Superior temporal gyrus (tissue), 1 donor: Measurements from ENCODE around the gene ATAD2B.

Experiments used
- DNase-seq: peaks from one replicate; pipeline ENCODE4 v3.0.0-alpha.2; 2016; ENCODE audit errors: extremely low spot score

The ATAD2B gene

DNA sequence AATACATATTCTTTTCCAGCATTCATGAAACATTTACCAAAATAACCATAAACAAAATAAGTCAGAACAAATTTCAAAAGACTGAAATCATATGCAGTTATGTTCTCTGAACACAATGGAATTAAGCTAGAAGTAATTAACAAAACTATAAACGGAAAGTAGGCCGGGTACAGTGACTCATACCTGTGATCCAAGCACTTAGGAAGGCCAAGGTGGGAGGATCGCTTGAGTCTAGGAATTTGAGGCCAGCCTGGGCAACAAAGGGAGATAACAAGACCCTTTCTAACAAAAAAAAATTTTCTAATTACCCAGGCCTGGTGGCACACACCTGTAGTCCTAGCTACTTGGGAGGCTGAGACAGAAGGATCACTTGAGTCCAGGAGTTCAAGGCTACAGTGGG, 14.9 kb downstream of the ATAD2B start:
- no peak for DNase-seq

DNA sequence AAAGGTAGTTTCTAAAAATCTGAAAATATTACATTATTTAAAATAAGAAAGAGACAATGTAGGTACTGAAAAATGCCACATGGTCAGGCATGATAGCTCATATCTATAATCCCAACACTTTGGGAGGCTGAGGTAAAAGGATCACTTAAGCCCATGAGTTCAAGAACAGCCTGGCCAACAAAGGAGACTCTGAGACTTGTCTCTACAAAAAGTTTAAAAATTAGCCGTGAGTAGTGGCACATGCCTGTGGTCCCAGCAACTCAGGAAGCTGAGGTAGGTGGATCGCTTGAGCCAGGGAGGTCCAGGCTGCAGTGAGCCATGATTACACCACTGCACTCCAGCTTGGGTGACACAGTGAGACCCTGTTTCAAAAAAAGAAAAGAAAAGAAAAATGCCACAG, 21.8 kb downstream of the ATAD2B start:
- DNase-seq, result no peak

DNA sequence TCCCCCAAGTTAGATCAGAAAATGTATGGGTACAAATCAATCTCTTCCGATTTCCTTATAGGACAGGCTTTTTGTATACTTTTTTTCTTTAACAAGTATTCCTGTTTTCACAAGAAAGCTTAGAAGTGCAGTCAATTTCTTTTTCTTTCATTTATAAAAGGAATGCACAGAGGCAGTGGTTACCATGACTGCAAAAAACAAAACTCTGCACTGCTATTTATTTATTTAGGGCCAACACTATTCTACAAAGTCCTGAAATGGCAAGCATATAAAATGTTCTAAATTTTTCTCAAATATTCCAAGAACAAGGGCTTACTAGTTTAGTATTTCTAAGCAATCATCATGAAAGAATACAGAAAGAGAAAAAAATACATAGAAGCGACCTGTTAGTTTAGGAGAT, 22.2 kb downstream of the ATAD2B start:
- no peak for DNase-seq

DNA sequence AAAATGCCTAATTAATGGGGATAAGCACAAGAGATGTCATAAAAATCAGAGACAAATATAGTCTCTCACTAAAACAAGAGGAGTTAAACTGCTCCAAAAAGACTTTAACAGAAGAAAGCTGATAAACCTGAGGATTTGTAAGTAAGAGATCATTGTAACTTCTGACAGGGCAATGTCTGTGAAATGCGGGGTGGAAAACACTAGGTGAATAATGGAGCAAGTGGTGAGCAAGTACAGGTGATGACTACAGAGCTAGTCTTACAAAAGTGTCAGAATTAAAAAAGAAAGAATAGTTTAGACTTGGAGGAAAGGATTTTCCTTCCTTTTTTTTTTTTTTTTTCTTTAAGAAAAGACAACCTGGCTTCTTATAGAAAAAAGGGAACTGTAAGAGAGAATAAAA, 22.7 kb downstream of the ATAD2B start:
- no peak for DNase-seq

DNA sequence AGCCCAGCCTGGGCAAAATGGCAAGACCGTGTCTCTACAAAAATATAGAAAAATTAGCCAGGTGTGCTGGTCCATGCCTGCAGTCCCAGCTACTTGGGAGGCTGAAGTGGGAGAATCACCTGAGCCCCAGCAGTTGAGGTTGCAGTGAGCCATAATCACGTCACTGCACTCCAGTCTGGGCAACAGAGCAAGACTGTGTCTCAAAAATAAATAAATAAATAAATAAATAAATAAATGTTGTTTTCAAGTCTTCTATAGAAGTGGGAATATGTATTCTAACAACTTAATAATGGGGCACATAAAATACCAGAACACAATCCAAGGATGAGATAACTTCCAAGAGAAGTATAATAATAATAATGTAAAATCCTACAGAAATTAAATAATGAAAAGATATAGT, 23.9 kb downstream of the ATAD2B start:
- DNase-seq, result no peak

DNA sequence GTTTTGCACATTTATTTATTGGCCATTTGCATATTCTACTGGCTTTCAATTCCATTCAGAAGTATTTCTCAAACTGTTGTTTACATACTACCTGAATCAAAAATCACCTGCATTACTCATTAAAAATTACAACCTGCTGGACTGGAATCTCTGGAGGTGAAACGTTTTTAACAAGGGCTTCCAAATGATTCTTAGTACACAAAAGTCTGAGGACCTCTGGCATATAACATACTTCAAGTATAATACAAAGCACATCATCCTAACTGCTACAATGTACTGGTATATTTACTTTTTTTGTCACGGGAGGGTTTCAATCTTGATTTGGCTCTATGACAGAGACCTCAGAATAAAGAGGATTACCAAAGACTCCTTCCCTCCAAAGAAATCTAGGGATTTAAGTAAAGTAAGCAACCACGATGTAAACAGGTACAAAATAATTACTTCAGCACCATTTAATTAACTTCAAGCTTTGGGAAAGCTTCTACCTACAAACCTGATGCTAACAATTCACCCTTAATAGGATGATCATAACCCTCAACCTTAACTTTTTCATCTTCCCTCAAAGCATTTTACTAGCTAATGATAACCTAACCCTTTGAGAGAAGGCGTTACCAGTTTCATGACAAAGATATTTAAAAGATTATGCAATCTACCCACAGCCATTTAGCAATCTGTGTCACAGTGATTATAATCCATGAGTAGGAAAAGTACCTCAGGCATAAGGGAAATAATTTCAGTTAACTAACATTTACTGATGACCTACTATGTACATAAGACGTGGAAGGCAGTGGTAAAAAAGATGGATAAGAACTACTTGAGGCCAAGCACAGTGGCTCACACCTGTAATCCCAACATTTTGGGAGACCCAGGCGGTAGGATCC, 24.7 kb downstream of the ATAD2B start:
- DNase-seq, result no peak

DNA sequence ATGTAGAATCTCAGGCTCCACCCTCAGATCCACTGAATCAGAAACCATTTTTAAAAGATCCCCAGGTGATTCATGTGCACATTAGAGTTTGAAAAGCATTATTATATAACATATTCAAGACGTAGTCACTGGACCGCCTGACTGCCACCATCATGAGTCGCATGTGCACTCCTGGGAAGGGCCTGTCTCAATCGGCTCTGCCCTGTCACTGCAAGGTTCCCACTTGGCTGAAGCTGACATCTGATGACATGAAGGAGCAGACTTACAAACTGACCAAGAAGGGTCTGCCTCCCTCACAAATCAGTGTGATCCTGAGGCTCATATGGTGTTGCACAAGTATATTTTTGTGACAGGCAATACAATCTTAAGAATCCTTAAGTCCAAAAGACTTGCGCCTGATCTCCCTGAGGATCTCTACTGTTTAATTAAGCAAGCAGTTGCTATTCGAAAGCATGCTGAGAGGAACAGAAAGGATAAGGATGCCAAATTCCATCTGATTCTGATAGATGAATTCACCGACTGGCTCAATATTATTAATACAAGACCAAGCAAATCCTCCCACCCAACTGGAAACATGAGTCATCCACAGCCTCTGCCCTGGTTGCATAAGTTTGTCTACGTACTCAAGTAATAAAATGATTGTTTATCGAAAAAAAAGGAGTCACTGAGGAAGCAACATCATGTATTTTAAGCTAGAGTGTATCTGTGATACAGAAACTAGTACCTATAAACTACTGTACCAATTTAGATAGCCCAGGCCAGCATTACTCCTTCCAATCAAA, 26.2 kb downstream of the ATAD2B start:
- no peak for DNase-seq

DNA sequence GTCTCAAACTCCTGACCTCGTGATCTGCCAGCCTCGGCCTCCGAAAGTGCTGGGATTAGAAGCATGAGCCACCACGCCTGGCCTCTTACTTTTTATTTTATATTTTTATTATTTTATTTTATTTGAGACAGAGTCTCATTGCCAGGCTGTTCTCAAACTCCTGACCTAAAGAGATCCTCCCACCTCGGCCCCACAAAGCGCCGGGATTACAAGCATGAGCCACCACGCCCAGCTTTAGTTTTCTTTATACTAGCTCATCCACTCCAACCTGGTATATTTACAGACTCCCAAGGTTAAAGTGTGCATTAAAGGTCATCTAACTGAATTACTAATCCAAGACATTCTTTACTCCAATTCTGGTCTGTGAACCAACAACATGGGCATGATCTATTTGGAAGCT, 26.8 kb downstream of the ATAD2B start:
- DNase-seq, result no peak

DNA sequence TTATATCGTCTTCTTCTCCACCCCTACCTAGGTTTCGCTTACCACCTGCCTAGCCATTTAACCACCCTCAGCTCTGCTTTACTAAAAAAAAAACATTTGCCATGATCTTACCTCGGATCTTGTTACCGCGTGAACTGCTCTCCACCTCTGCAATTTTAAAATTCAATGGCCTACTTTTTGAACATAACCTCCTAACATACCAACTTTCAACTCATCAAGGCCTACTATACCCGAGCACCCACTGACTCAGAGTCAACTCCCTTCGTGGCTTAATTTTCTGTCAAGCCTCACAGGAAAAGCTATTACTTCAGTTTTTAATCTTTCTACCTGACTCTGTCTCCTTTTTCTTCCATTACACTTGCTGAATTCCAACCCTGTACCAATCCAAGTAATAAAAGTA, 55.7 kb downstream of the ATAD2B start:
- no peak for DNase-seq

DNA sequence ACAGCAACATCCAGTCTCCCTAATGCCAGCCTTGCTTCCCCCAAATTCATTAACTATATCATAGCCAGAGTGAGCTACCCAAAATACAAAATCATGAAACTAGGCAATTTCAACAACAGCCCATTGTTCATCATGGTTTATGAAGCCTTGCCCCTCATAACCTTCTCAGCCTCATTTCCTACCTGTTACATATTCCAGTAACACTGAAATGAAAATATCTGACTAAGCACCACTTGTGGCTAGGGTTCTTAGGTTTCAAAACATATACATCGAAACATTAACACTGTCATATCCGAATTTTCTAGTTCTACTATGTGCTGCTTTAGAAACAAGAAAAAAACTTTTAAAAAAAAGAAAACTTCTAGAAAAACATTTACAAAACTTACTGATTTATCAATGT, 59.5 kb downstream of the ATAD2B start:
- no peak for DNase-seq

DNA sequence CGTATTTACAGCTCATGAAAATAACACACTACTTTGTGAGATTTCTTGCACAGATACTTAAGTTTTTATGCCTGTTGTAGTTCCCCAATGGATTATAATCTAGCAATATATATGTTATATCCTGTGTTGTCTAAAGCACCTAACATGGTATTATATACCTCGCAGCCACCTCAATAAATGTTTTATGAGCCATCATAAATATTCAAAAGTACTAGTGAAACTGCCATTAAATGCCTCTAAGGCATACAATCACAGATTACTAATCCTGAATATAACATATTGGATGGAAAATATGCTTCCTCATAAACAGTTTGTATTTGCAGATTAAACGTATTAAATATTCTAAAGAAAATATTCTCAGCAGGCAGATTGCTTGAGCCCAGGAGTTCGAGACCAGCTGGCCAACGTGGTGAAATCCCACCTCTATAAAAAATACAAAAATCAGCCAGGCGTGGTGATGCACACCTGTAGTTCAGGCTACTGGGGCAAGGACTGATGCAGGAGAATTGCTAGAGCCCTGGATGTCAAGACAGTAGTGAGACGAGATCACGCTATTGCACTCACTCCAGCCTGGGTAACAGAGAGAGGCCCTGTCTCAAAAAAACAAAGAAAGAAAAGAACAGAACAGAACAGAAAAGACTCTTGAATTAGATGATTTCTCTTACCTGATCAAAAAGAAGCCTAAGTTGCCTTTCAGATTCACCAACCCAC, 64.1 kb downstream of the ATAD2B start:
- DNase-seq, result no peak

DNA sequence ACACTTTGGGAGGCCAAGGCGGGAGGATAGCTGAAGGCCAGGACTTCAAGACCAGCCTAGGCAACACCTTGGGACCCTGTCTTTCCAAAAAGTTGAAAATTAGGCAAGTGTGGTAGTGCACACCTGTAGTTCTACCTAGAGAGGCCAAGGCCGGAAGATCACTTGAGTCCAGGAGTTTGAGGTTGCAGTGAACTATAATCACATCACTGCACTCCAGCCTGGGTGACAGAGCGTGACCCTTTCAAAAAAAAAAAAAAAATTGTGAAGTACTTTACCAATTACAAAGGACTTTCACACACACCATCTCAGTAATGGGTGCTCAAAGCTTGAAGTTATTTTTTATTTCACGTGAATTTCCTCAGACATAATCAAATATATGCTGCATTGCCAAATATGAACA, 65.0 kb downstream of the ATAD2B start:
- no peak for DNase-seq

DNA sequence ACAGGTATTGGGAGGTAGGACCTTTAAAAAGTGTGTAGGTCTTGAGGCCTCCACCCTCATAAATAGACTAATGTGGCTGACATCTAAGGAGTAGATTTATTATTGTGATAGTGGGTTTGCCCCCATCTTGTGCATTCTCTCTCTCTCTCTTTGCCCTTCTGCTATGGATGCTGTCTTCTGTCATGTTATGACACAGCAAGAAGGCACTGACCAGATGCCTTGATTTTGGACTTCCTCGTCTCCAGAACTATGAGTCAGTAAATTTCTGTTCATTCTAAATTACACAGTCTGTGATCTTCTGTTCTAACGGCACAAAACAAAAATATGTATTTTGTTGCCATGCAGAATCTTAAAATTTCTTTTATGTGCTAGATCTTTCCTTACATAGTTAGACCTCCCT, 66.9 kb downstream of the ATAD2B start:
- DNase-seq, result no peak

DNA sequence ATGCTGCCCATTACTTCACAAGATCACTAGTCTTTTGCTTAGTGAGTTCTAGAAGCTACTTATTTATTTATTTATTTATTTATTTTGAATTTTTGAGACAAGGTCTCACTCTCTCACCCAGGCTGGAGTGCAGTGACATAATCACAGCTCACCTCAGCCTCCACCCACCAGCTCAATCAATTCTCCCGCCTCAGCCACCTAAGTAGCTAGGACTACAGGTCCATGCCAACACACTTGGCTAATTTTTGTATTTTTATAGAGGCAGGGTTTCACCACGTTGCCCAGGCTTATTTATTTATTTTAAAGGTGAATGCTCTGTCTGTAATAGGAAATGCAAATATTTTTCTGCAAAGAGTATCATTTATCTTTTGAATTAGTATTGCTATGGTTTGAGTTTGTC, 67.7 kb downstream of the ATAD2B start:
- no peak for DNase-seq

DNA sequence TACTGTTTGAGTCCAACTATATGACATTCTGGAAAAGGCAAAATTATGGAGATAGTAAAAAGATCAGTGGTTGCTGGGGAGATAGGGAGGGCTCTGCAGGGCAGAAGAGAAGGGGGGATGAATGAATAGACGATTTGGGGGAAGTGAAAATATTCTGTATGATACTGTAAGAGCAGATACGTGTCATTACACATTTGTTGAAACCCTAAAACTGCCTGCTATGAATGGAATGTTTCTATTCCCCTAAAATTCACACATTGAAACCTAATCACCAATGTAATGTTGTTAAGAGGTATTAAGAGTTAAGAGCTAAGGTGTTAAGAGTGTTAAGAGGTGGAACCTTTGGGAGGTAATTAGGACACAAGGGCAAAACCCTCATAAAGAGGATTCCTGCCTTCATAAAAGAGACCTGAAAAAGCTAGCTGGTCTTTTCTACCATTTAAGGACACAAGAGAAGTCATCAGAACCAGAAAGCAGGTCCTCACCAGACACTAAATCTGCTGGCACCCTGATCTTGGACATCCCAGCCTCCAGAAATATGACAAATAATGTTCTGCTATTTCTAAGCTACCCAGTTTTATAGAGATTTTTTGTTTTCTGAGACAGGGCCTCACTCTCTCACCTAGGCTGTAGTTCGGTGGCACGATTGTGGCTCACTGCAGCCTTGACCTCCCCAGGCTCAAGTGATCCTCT, 76.2 kb downstream of the ATAD2B start:
- no peak for DNase-seq

DNA sequence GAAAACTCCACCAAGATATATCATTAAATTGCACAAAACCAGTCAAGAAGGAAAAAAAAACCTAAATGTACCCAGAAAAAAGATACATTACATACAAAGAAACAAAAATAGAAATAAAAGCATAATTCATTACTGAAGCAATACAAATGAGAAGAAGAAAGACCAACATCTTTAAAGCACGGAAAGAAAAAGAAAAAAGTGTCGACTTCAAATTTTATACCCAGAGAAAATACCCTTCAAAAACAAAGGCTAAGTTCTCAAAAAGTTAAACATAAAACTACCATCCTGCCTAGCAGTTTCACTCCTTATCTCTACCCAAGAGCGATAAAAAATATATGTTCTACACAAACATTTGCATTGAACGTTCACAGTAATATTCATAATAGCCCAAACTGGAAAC, 82.0 kb downstream of the ATAD2B start:
- DNase-seq, result no peak

DNA sequence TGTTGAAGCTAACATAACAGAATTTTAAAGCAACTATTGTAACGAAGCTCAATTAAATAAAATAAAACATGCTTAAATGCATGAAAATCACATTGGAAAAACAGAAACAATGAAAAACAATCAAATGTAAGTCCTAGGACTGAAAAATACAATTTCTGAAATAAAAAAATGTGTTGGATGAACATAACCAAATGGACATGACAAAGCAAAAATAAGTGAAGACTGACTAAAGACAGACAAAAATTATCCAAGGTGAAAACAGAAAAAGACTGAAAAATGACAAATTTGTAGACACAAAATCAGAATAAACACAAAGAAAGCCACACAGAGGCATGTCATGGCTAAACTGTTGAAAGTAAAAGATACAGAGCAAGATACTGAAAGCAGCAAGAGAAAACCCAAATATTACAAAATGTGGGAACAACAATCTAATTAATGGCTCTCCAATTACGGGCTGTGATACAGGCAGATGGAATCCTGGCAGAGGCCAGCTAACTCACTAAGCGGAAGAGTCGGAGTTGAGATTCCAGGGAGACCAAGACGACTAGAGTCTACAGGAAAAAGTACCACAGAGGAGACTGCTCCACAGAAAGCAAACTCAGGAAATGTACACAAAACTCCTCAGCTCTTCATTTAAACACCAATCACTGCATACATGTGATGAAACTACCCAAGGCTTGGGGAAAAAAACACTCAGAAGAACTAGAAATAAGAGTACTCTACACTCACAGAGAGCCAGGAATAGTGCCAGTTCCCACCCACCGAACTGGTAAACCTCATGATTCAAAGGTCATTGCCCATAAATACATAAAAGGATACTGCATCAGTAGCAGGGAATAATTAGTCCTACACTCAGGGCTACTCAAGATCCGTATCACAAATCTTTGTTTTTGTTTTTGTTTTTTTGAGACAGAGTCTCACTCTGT, 83.6 kb downstream of the ATAD2B start:
- DNase-seq, result no peak

DNA sequence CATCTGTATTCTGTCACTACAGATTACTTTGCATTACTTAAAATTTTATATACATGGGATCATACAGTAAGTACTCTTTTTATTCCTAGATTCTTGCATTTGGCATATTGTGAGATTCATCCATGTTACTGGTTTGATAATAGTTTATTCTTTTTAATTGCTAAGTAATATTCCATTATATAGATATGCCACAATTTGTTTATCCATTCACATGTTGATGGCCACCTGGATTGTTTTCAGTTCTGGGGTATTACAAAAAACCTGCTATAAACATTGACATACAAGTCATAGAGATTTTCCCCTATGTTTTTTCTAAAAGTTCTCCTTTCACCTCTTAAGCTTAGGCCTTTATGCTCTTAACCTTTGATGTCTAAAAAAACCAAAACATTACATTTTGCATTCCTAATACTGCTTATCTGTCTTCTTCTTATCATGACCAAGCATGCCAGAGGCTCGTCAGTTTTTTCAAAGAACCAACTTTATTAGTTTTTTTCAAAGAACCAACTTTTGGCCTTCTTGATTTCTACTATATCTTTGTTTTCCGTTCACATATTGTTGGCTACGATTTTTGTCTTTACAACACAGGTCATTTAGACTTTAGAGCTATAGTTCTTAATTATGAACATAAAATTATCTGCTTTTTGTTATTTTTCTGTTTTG, 86.9 kb downstream of the ATAD2B start:
- DNase-seq, result no peak

DNA sequence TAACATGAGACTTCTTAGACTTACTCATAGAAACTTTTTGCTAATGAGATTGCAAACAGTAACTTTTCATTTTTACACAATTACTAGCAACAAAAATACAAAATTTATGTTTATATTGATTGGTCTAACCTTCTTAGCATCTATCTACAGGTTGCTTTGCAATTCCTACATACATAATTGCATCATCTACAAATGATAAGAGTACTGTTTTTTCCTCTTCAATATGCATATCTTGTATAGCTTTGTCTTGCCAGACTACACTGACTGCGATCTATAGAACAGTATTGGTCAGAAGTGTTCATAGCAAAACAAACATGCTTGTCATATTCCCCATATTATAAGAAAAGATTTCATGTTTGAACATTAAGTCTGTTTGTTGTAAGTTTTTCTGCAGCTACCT, 87.9 kb downstream of the ATAD2B start:
- no peak for DNase-seq

DNA sequence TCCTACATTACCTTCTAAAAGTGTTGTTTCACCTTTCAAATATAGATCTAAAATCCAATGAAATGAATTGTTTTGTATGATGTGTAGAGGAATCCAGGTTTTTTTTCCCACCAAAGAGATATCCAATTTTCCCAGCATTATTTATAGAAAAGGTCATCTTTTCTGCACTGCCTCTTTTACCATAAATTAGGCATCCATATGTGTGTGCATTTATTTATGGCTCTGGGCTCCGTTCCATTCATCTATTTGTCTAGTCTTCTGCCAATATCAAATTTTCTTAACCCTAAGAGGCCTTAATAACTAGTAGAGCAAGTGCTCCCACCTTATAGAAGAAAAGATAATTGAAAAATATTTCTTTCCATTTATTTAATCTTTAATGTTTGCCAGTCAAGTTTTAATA, 88.3 kb downstream of the ATAD2B start:
- DNase-seq, result no peak
